Fibroblast of villous mesenchyme (primary cell): Measurements from ENCODE around the gene ZNF609. TPM values are rescaled to one million over a fixed set of nuclear protein-coding genes. Genes with fewer than 3 reads are reported as not detected.
A peak's percentile ranks its signal among the peaks of the same experiment; 100 is the strongest.

ENCODE experiments used
- DNase-seq: peaks from one replicate; pipeline ENCODE4 v3.0.0-alpha.2; 2010; ENCODE audit warnings: low read depth
- H3K4me3 ChIP-seq: 2 replicates; pipeline ENCODE4 v1.5.1; 2011; ENCODE audit warnings: low read depth, mild to moderate bottlenecking, low read length
- total RNA-seq: library from RNA; depleted of rRNA; stranded (reverse); fragments of >200 nt; gene quantifications from 2 replicates; pipeline ENCODE4 v1.2.3, GENCODE V29; 2012
- TF ChIP-seq, protein P1 (sequence below): IDR thresholded peaks from 2 replicates; pipeline ENCODE4 v1.5.1; 2012; ENCODE audit warnings: low read depth, mild to moderate bottlenecking, low read length; ENCODE audit not compliant: insufficient read depth

The ZNF609 gene
- total RNA-seq, 1 donor, result 22.5 TPM

DNA sequence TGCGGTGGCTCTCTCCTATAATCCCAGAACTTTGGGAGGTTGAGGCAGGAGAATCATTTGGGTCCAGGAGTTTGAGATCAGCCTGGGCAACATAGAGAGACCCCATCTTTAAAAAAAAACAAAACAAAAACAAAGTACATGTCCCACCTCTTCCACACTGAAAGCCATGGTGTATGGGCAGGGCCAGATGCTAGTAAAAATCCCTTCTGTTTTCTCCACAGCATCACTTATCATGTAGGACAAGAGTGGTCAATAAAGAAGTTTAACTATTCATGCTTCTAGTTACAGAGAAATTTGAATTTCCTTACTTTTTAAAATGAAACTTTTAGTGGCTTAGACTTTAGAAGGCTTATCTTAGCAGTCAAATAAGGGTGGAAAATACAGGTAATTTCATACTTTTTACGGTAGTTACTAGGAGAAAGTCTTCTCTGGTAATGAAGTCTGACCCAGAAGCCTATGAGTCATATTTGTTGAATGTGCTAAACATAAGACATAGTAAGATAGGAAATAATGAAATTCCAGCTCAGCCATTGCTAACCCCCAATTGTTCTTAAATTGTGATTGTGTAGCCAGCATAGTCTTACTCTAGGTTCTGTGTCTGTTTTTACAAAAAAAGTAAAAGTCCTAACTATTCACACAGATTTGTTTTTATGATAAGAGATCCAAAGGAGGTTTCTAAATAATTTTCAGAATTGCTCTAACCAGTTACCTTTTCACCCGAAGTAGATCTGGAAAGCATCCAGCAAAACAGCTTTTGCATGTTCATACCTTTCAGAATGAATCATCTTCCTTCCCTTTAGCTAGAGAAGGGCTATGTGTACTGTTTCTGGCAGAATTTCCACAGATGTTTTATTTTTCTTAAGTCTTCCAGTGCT, 16.4 kb upstream of the ZNF609 start:
- peak; percentile 87 for DNase-seq
- no peak overlapping the region for H3K4me3 ChIP-seq
- TF ChIP-seq, protein P1, sequence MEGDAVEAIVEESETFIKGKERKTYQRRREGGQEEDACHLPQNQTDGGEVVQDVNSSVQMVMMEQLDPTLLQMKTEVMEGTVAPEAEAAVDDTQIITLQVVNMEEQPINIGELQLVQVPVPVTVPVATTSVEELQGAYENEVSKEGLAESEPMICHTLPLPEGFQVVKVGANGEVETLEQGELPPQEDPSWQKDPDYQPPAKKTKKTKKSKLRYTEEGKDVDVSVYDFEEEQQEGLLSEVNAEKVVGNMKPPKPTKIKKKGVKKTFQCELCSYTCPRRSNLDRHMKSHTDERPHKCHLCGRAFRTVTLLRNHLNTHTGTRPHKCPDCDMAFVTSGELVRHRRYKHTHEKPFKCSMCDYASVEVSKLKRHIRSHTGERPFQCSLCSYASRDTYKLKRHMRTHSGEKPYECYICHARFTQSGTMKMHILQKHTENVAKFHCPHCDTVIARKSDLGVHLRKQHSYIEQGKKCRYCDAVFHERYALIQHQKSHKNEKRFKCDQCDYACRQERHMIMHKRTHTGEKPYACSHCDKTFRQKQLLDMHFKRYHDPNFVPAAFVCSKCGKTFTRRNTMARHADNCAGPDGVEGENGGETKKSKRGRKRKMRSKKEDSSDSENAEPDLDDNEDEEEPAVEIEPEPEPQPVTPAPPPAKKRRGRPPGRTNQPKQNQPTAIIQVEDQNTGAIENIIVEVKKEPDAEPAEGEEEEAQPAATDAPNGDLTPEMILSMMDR, result no peak

DNA sequence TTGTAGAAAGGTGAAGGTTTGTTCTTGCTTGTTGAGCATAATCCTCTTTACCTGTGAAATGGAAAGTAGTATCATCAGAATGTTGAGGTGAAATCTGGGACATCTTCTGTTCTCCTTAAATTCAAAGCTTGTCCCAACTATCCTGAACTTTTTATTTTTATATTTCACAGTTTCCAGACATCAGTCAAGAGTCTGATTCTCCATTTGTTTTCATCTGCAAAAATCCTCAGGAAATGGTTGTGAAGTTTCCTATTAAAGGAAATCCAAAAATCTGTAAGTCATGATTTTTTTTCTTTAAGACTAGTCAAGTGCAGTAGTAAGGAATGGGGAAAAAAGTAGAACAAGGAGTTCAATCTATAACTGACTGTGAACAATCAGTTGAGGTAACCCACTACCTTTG, 15.5 kb upstream of the ZNF609 start:
- TF ChIP-seq, protein P1, result no peak
- H3K4me3 ChIP-seq, result no peak overlapping the region
- DNase-seq, result no peak

DNA sequence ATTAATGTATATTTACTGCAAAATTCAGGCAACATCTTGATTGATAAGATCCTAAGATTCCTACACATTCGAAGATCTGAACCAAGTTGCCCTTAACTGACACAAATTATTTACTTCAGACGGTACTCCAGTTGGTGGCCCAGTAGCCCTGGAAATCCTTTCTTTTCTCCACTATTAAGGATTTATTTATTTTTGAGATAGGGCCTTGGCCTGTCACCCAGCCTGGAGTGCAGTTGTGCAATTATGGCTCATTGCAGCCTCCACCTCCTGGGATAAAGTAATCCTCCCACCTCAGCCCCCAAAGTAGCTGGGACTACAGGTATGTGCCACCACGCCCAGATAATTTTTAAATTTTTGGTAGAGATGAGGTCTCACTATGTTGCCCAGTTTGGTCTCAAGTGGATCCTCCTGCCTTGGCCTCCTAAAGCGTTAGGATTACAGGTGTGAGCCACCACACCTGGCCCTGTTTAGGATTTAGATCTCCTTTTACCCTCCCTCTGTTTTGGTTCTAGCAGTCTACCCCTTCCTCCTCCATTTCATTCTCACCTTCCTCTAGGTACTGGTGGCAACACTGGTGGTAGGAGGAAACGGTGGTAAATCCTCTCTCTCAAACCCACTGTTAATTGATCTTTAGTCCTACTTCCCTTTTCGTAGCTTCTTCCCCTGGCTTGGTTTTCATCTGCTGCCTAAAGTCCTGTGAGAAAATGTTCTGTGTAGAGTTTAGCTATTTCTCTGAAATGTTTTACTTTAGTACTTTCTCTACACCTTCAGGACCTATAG, 12.7 kb upstream of the ZNF609 start:
- no peak for DNase-seq
- TF ChIP-seq, protein P1, result no peak
- no peak overlapping the region for H3K4me3 ChIP-seq

DNA sequence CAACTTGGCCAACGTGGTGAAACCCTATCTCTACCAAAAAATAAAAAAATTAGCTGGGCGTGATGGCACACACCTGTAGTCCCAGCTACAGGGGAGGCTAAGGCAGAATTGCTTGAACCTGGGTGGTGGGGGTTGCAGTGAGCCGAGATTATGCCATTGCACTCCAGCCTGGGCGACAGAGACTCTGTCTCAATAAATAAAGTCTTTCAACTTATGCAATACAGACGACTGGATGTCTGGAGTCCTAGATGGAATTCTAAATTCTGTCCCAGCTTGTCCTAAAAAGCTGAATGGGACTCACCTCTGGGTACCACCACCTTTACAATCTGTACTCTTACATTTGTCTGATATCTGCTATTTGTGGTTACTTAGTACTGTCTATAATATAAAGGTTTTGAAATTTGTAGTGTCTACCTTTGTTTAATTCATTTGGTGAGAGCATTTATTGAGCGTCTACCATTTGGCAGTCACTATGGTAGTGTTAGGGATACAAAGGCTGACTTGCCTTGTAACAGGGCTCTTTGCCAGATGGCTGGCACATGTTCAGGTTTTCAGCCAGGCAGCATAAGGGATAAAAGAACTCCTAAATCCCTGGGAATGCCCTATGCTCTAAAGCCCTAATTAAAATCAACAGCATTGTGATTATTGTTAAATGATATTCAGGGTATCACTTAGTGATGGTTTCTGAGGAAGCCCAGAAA, 7.2 kb upstream of the ZNF609 start:
- H3K4me3 ChIP-seq, result no peak overlapping the region
- TF ChIP-seq, protein P1, result no peak
- peak; percentile 38 for DNase-seq

DNA sequence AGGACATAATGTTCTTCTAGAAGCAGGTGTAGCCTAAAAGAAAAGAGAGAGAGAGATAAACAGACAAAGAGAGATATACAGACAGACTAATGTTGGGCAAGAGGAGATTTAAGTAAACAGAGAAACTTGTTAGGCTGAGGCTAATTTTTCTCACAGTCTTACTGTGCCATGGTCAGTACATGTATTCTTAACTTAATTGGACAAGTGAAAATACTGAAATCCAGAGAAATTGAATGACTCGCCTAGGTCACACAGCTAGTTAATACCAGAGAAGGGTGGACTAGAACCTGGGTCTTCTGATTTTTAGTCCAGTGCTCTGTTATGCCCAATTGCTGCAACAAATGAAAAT, 6.7 kb upstream of the ZNF609 start:
- no peak overlapping the region for H3K4me3 ChIP-seq
- peak; percentile 54 for DNase-seq
- TF ChIP-seq, protein P1, result no peak

DNA sequence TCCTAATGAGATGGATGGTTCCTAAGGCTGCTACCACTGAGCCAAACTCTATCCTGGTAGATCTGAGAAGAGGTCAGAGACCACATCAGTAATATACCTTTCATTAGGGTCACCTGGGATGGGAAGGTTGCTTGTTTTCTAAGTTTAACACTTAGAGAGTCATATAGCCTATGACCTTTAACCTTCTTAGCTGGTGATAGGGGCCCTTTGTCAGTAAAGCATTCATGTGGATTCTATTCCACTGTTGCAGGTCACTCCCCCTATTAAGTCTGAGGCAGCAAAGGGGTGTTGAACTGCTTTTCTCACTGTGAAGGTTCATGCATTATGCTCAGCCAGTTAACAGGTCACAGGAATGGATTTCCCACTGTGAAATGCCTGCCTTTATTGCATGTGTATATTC, 6.1 kb upstream of the ZNF609 start:
- TF ChIP-seq, protein P1, result no peak
- no peak overlapping the region for H3K4me3 ChIP-seq
- no peak for DNase-seq
